GM12891 (cell line): ENCODE measurements around the gene ABHD2.

Source experiments
- POLR2A ChIP-seq: IDR thresholded peaks from 2 replicates; pipeline ENCODE4 v1.6.1; 2011; ENCODE audit warnings: low read depth, low read length, control low read depth
- POU2F2 ChIP-seq: IDR thresholded peaks from 2 replicates; pipeline ENCODE4 v1.6.1; 2011; ENCODE audit warnings: low read depth, mild to moderate bottlenecking, control low read depth, low read length, moderate library complexity
- SPI1 ChIP-seq: IDR thresholded peaks from 2 replicates; pipeline ENCODE4 v1.6.1; 2011; ENCODE audit warnings: low read depth, low read length, control low read depth

GRCh38 chr15:89206908-89207331 lies 118.7 kb downstream of the ABHD2 start:
- no peak for TF ChIP-seq POLR2A
- no peak for TF ChIP-seq POU2F2
- no peak for TF ChIP-seq SPI1
